Loucy (cell line): ENCODE data around the gene PPP1CA.
A peak's percentile ranks its signal among the peaks of the same experiment; 100 is the strongest.

Experiments
- H2AFZ ChIP-seq: fragments of 200-600 bp; sonication (generic); 2 replicates; pipeline ENCODE4 v1.6.0; 2016; ENCODE audit warnings: antibody characterized with exemption, mild to moderate bottlenecking, low read length, moderate library complexity
- H3F3A ChIP-seq: fragments of 200-600 bp; 2 replicates; pipeline ENCODE4 v1.6.0; 2016; ENCODE audit warnings: antibody characterized with exemption, low read depth, mild to moderate bottlenecking
- H3K27me3 ChIP-seq: fragments of 200-600 bp; sonication (generic); 2 replicates; pipeline ENCODE4 v1.6.1; 2014; ENCODE audit warnings: low read length, mild to moderate bottlenecking; ENCODE audit not compliant: insufficient read depth, poor library complexity, severe bottlenecking
- H3K36me3 ChIP-seq: fragments of 200-600 bp; sonication (generic); 2 replicates; pipeline ENCODE4 v1.6.1; 2016; ENCODE audit warnings: low read length; ENCODE audit not compliant: insufficient read depth
- H3K4me1 ChIP-seq: fragments of 200-600 bp; sonication (generic); 2 replicates; pipeline ENCODE4 v1.5.1; 2014; ENCODE audit warnings: low read length, mild to moderate bottlenecking; ENCODE audit not compliant: insufficient read depth, poor library complexity, severe bottlenecking
- H3K4me2 ChIP-seq: fragments of 200-600 bp; sonication (generic); 2 replicates; pipeline ENCODE4 v1.6.0; 2014; ENCODE audit warnings: antibody characterized with exemption, low read length, low read depth, mild to moderate bottlenecking; ENCODE audit not compliant: poor library complexity, severe bottlenecking
- H3K4me3 ChIP-seq: fragments of 200-600 bp; sonication (generic); 2 replicates; pipeline ENCODE4 v1.5.1; 2014; ENCODE audit warnings: low read length, mild to moderate bottlenecking, mixed read lengths; ENCODE audit not compliant: poor library complexity, severe bottlenecking
- H3K79me2 ChIP-seq: fragments of 200-600 bp; sonication (generic); 2 replicates; pipeline ENCODE4 v1.6.1; 2014; ENCODE audit warnings: low read length; ENCODE audit not compliant: insufficient read depth
- H3K9ac ChIP-seq: fragments of 200-600 bp; sonication (generic); 2 replicates; pipeline ENCODE4 v1.6.0; 2014; ENCODE audit warnings: mild to moderate bottlenecking, low read depth, low read length, moderate library complexity; ENCODE audit not compliant: poor library complexity, severe bottlenecking
- H3K9me2 ChIP-seq: fragments of 200-600 bp; sonication (generic); replicated peaks from 2 replicates; pipeline ENCODE4 v1.6.1; 2016; ENCODE audit warnings: low read depth, low read length, mixed read lengths
- H3K9me3 ChIP-seq: fragments of 200-600 bp; sonication (generic); 2 replicates; pipeline ENCODE4 v1.6.1; 2014; ENCODE audit warnings: mild to moderate bottlenecking, antibody characterized with exemption, low read length, low read depth; ENCODE audit not compliant: insufficient read depth
- H4K20me1 ChIP-seq: fragments of 200-600 bp; sonication (generic); 2 replicates; pipeline ENCODE4 v1.6.0; 2014; ENCODE audit warnings: antibody characterized with exemption, low read length, mild to moderate bottlenecking; ENCODE audit not compliant: insufficient read depth, poor library complexity, severe bottlenecking
- CTCF ChIP-seq: fragments of 200-600 bp; sonication (generic); conservative IDR thresholded peaks from 2 replicates; pipeline ENCODE4 v1.5.1; 2014; ENCODE audit warnings: mild to moderate bottlenecking, antibody characterized with exemption, low read length
- EZH2phosphoT487 ChIP-seq: fragments of 200-600 bp; IDR thresholded peaks from 2 replicates; pipeline ENCODE4 v1.6.1; 2018; ENCODE audit warnings: antibody characterized with exemption, mild to moderate bottlenecking, moderate library complexity, borderline replicate concordance

PPP1CA gene

GRCh38 chr11:67406420-67406968 is 4.8 kb upstream of the PPP1CA start:
- Histone ChIP-seq H3K9me2 (no peaks in the 10 kb centered on the region), H3K4me1 (peaks cover 81% of the 10 kb centered on the region), H3K4me3 (peak overlapping the region; percentile 89), H3K27me3 (no peaks in the 10 kb centered on the region), H3F3A (peaks cover 32% of the 10 kb centered on the region), H3K9ac (peak overlapping the region; percentile 99), H3K36me3 (no peaks in the 10 kb centered on the region), H2AFZ (no peak overlapping the region), H3K9me3 (no peaks in the 10 kb centered on the region), H3K79me2 (peaks cover 72% of the 10 kb centered on the region), H4K20me1 (peaks cover 7% of the 10 kb centered on the region), H3K4me2 (peak overlapping the region; percentile 98)
- TF ChIP-seq EZH2phosphoT487 = no peak
- no peak for TF ChIP-seq CTCF

- H3K79me2 ChIP-seq = peaks cover 77% of the 10 kb centered on the region
- no peak for TF ChIP-seq EZH2phosphoT487
- TF ChIP-seq CTCF = no peak
- peak overlapping the region; percentile 98 for H3K4me2 ChIP-seq
- H3K4me3 ChIP-seq = peak overlapping the region; percentile 89
- no peaks in the 10 kb centered on the region for H3K9me2 ChIP-seq
- no peaks in the 10 kb centered on the region for H3K9me3 ChIP-seq
- H3K4me1 ChIP-seq = peaks cover 76% of the 10 kb centered on the region
- H3F3A ChIP-seq = peaks cover 32% of the 10 kb centered on the region
- no peaks in the 10 kb centered on the region for H3K27me3 ChIP-seq
- peaks cover 10% of the 10 kb centered on the region for H4K20me1 ChIP-seq
- H2AFZ ChIP-seq = no peak overlapping the region
- H3K36me3 ChIP-seq = no peaks in the 10 kb centered on the region
- H3K9ac ChIP-seq = peak overlapping the region; percentile 99
These were observed 4.2 kb upstream of the PPP1CA start for GRCh38 chr11:67405688-67406339.

- H3K9ac ChIP-seq = peak overlapping the region; percentile 99
- peaks cover 32% of the 10 kb centered on the region for H3F3A ChIP-seq
- peaks cover 77% of the 10 kb centered on the region for H3K79me2 ChIP-seq
- no peak for TF ChIP-seq CTCF
- no peak for TF ChIP-seq EZH2phosphoT487
- peaks cover 76% of the 10 kb centered on the region for H3K4me1 ChIP-seq
- H3K4me3 ChIP-seq = peak overlapping the region; percentile 89
- H3K36me3 ChIP-seq = no peaks in the 10 kb centered on the region
- no peak overlapping the region for H2AFZ ChIP-seq
- H3K4me2 ChIP-seq = peak overlapping the region; percentile 98
- H3K9me2 ChIP-seq = no peaks in the 10 kb centered on the region
- no peaks in the 10 kb centered on the region for H3K27me3 ChIP-seq
- H3K9me3 ChIP-seq = no peaks in the 10 kb centered on the region
- H4K20me1 ChIP-seq = peaks cover 17% of the 10 kb centered on the region
These were observed 3.5 kb upstream of the PPP1CA start for GRCh38 chr11:67405196-67405567.
